Spleen (tissue), 11 donors: ENCODE results near the gene TAL2. TPM values are rescaled to one million over a fixed set of nuclear protein-coding genes. Genes with fewer than 3 reads are reported as not detected.

Experiments
- DNase-seq: peaks from one replicate; pipeline ENCODE4 v3.0.0-alpha.2; 2020
- H3K27ac ChIP-seq, 8 donors: fragments of 200-600 bp; sonication (generic) in 7 of 8; 1 replicate in 4 of 8; 2 replicates in 4 of 8; pipeline versions ENCODE4 v1.5.0 to v1.8.0; 2016 to 2021; ENCODE audit warnings: inconsistent platforms in 4 of 8, mild to moderate bottlenecking in 4 of 8, moderate library complexity in 1 of 8
- H3K27me3 ChIP-seq, 7 donors: fragments of 200-600 bp; sonication (generic) in 6 of 7; replicated peaks in 1 of 7; 1 replicate in 4 of 7; 2 replicates in 3 of 7; pipeline versions ENCODE4 v1.5.0 to v1.8.0; 2016 to 2021; ENCODE audit warnings: inconsistent platforms in 3 of 7, mild to moderate bottlenecking in 1 of 7
- H3K36me3 ChIP-seq, 6 donors: fragments of 200-600 bp; sonication (generic) in 5 of 6; 1 replicate in 4 of 6; 2 replicates in 2 of 6; pipeline versions ENCODE4 v1.5.0 to v1.8.0; 2016 to 2021; ENCODE audit warnings: inconsistent platforms in 2 of 6
- H3K4me1 ChIP-seq, 6 donors: fragments of 200-600 bp; sonication (generic) in 5 of 6; 1 replicate in 3 of 6; 2 replicates in 3 of 6; pipeline versions ENCODE4 v1.5.0 to v1.8.0; 2016 to 2021; ENCODE audit warnings: inconsistent platforms in 3 of 6
- H3K4me3 ChIP-seq, 8 donors: fragments of 200-600 bp; sonication (generic) in 7 of 8; 1 replicate in 4 of 8; 2 replicates in 4 of 8; pipeline versions ENCODE4 v1.5.0 to v1.8.0; 2016 to 2021; ENCODE audit warnings: inconsistent platforms in 4 of 8, mild to moderate bottlenecking in 4 of 8, moderate library complexity in 2 of 8
- H3K9me3 ChIP-seq, 8 donors: fragments of 200-600 bp; sonication (generic) in 7 of 8; 1 replicate in 4 of 8; 2 replicates in 4 of 8; pipeline versions ENCODE4 v1.5.0 to v1.8.0; 2016 to 2021; ENCODE audit warnings: inconsistent platforms in 4 of 8
- POLR2A ChIP-seq, 3 donors: fragments of 450-650 bp; IDR thresholded peaks; one replicate each; pipeline ENCODE4 v1.5.1; 2017; ENCODE audit warnings: antibody characterized with exemption in 3 of 3, mild to moderate bottlenecking in 1 of 3
- POLR2AphosphoS5 ChIP-seq, 3 donors: sonication (generic); formaldehyde crosslinking; IDR thresholded peaks; one replicate each; pipeline ENCODE4 v1.5.1; 2017; ENCODE audit warnings: antibody characterized with exemption in 3 of 3
- WGBS, 5 donors: extraction: QIAGEN DNeasy Blood & Tissue Kit in 3 of 5; methylation state at CpG; one replicate each; pipeline versions ENCODE4 v1.1.5 to v1.1.7; 2013 to 2018; 5-methylcytosine and 5-hydroxymethylcytosine counted together
- intact Hi-C: fragments of 100-400 bp; cut with DNase I; formaldehyde crosslinking; loops from one replicate; pipeline ENCODE4 v1.15.0; 2023; ENCODE audit warnings: low total_unique reads
- polyA plus RNA-seq, 3 donors: library from polyadenylated mRNA; stranded (reverse); fragments of 200-250 nt; gene quantifications; one replicate each; pipeline ENCODE4 v1.2.1, GENCODE V29; 2013
- total RNA-seq, 7 donors: library from RNA; depleted of rRNA in 3 of 7; stranded (reverse); fragments of >200 nt in 3 of 7; fragmentation: NEBNext Ultra II Directional in 4 of 7; extraction: Animal tissue kit (Norgen Biotek cat#: 25700) in 4 of 7; gene quantifications; one replicate each; pipeline versions ENCODE4 v1.1.0 to v1.2.1, GENCODE V29; 2016 to 2021
- TF ChIP-seq, protein P1 (sequence below), 11 experiments: fragments of 200-600 bp in 7 of 11; fragments of 450-650 bp in 4 of 11; sonication (generic) in 4 of 11; IDR thresholded peaks in 8 of 11; conservative IDR thresholded peaks in 3 of 11; 1 replicate in 7 of 11; 2 replicates in 4 of 11; pipeline versions ENCODE4 v1.4.0 to v1.8.0; 2016 to 2021; ENCODE audit warnings: antibody characterized with exemption in 11 of 11, inconsistent platforms in 4 of 11, mild to moderate bottlenecking in 1 of 11
- donor health status: healthy with polysubstance abuse.
- donor health status: DM: no; HTN: no; CAD: no; lungs with moderate emphysema.
- donor health status: DM: no; HTN: no; CAD: no.
- donor health status: Bipolar disorder and iron deficiency.
- donor health status: healthy.
- donor health status: DM: no; HTN: no; CAD: no.
- donor health status: DM: yes; HTN: yes; CAD: no.

TAL2 gene
- total and polyA plus RNA-seq, 10 donors, result 0.22 to 0.54 TPM; not detected in 8

DNA sequence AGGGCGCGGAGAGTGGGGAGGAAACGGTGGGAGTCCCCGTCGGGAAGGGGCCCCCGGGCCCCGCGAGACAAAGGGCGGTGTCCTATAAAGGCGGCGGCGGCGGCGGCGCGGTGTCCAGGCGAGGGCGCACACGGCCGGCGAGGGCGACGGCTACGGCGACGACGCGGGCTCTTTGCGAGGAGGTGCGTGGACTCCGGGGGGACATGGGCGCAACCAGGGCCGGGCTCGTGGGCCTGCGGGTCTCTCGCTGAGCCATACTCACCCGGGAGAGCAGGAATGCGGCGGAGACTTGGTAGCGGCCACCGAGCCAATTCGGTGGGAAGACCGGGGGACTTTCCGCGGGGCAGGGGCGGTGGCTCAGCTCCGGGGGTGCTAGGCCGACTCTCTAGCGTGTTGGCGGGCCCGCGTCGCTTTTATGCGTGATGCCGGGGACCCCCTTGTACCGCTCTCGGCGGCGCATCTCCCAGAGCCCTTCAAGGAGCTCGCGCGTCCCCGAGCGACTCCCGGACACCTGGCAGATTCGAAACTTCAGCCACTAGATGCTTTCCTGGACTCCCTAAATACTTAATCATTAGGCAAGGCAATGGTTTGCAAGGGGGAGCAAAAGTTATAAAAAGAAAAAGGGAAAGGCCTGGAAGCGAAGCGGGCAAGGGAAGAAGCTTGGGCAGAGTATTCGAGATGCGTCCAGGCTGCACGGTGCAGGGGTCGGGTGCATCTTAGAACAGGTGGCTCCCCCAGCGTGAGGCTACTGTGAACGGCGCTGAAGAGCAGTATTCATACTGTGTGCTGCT, 5.9 kb upstream of the TAL2 start:
- peak in 1 of 3 donors; percentile 36 for TF ChIP-seq POLR2AphosphoS5 (IDR thresholded peaks at IDR 0.05)
- TF ChIP-seq, protein P1, sequence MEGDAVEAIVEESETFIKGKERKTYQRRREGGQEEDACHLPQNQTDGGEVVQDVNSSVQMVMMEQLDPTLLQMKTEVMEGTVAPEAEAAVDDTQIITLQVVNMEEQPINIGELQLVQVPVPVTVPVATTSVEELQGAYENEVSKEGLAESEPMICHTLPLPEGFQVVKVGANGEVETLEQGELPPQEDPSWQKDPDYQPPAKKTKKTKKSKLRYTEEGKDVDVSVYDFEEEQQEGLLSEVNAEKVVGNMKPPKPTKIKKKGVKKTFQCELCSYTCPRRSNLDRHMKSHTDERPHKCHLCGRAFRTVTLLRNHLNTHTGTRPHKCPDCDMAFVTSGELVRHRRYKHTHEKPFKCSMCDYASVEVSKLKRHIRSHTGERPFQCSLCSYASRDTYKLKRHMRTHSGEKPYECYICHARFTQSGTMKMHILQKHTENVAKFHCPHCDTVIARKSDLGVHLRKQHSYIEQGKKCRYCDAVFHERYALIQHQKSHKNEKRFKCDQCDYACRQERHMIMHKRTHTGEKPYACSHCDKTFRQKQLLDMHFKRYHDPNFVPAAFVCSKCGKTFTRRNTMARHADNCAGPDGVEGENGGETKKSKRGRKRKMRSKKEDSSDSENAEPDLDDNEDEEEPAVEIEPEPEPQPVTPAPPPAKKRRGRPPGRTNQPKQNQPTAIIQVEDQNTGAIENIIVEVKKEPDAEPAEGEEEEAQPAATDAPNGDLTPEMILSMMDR (IDR thresholded peaks at IDR 0.05 in 8 of 11, conservative IDR thresholded peaks at IDR 0.05 in 3 of 11), result peak in 4 of 11 experiments; percentile 9 to 33 (median 29)
- TF ChIP-seq POLR2A (IDR thresholded peaks at IDR 0.05), result no peak
- intact Hi-C loops, result no loop called here
- H3K4me3 ChIP-seq, result peak overlapping the region; percentile 31 to 69 (median 43)

DNA sequence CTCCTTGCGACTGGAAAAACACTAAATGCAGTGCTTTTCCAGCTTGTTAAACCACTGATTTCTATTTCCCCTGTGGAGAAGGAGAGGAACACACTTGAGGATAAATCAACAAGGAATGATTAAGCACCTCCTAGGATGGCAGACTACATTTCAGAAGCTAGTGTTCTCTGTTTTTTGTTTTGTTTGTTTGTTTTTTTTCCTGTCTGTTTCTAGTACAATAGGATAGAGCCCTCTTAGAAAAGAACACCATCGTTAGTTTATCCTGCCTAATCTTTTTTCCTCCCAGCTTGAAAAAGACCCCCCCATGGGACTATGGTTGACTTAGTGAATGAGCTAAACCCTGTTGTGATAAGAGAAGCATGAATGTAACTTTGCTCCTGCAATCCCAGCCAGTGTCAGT, 3.9 kb upstream of the TAL2 start:
- DNase-seq, result no peak
- H3K4me3 ChIP-seq, result no peak overlapping the region
- TF ChIP-seq, protein P1 (IDR thresholded peaks at IDR 0.05 in 8 of 11, conservative IDR thresholded peaks at IDR 0.05 in 3 of 11), result no peak
- TF ChIP-seq POLR2A (IDR thresholded peaks at IDR 0.05), result no peak
- no peak for TF ChIP-seq POLR2AphosphoS5 (IDR thresholded peaks at IDR 0.05)
- peaks cover 0 to 40% (median 18%) of the 10 kb centered on the region in 7 donors for H3K27me3 ChIP-seq
- H3K36me3 ChIP-seq, result no peaks in the 10 kb centered on the region
- intact Hi-C loops, result no loop called here
- H3K4me1 ChIP-seq, result peaks cover 5 to 19% (median 15%) of the 10 kb centered on the region in 6 donors
- no peaks in the 10 kb centered on the region for H3K9me3 ChIP-seq
- H3K27ac ChIP-seq, result no peak overlapping the region
- WGBS, 5 donors, result 74 to 92% (median 84%) methylated on average over 2 of the region's 2 CpGs

More for the DNA sequence above, 5.9 kb upstream of the TAL2 start:
- peaks cover 0 to 40% (median 18%) of the 10 kb centered on the region in 7 donors for H3K27me3 ChIP-seq
- WGBS, 5 donors, result 1 to 4% (median 2%) methylated on average over 28 to 75 of the region's 75 CpGs
- H3K9me3 ChIP-seq, result no peaks in the 10 kb centered on the region
- peaks cover 5 to 19% (median 15%) of the 10 kb centered on the region in 6 donors for H3K4me1 ChIP-seq
- DNase-seq, result peak; percentile 81
- H3K36me3 ChIP-seq, result no peaks in the 10 kb centered on the region
- H3K27ac ChIP-seq, result no peak overlapping the region

DNA sequence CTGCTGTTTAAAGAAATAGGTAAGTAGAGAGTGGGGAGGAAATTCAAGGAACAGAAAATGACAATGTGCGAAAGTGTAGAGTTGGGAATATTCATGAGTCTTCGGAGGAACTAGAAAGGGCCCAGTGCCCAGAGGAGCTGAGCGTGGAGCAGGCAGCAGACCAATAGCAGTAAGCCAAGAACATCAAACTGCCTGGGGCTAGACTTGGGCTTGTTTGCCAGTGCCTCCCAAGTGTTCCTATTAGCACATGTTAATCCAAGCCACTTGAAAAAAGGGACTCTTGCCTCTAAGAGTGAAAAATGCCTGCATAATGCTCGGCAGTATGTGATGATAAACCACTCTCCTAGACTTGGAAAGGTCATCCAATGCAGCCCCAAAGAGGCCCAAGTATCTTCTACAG, 1.2 kb upstream of the TAL2 start:
- DNase-seq, result no peak
- Histone ChIP-seq H3K27me3 (peaks cover 0 to 32% (median 14%) of the 10 kb centered on the region in 7 donors), H3K36me3 (no peaks in the 10 kb centered on the region), H3K4me1 (peaks cover 5 to 14% (median 11%) of the 10 kb centered on the region in 6 donors), H3K9me3 (no peaks in the 10 kb centered on the region), H3K27ac (no peak overlapping the region), H3K4me3 (no peak overlapping the region)
- intact Hi-C loops, result no loop called here
- TF ChIP-seq, protein P1 (IDR thresholded peaks at IDR 0.05 in 8 of 11, conservative IDR thresholded peaks at IDR 0.05 in 3 of 11), result no peak
- TF ChIP-seq POLR2A (IDR thresholded peaks at IDR 0.05), result no peak
- TF ChIP-seq POLR2AphosphoS5 (IDR thresholded peaks at IDR 0.05), result no peak
- WGBS, 5 donors, result 81 to 96% (median 92%) methylated on average over 4 of the region's 4 CpGs

DNA sequence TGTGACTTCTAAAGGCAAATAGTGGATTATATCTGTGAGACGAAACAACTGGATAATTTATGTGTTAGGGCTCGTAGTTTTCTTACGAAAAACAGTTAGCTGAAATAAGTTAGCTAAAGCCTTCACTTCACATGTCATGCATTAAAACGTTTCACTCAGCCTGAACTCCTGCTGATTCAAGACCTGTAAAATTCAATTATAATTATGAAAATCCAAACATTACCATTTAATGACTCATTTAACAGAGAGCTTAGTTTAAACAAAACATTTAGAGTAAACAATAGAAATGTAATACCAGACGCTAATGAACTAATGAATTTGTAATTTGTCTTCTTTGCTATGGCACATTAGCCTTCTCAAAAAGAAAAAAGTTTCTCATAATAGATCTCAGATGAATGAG, 1.7 kb downstream of the TAL2 start:
- H3K4me1 ChIP-seq, result no peaks in the 10 kb centered on the region
- H3K9me3 ChIP-seq, result no peaks in the 10 kb centered on the region
- peaks cover 0 to 9% (median 0%) of the 10 kb centered on the region in 7 donors for H3K27me3 ChIP-seq
- intact Hi-C loops, result no loop called here
- TF ChIP-seq POLR2AphosphoS5 (IDR thresholded peaks at IDR 0.05) (no peak), POLR2A (IDR thresholded peaks at IDR 0.05) (no peak)
- TF ChIP-seq, protein P1 (IDR thresholded peaks at IDR 0.05 in 8 of 11, conservative IDR thresholded peaks at IDR 0.05 in 3 of 11), result no peak
- no peak for DNase-seq
- WGBS, 5 donors, result 86 to 90% (median 88%) methylated on average over 5 of the region's 5 CpGs
- no peak overlapping the region for H3K27ac ChIP-seq
- H3K36me3 ChIP-seq, result no peaks in the 10 kb centered on the region
- H3K4me3 ChIP-seq, result no peak overlapping the region
